H1 (cell line): ENCODE results near the gene KDM1A. TPM values are rescaled to one million over a fixed set of nuclear protein-coding genes. Genes with fewer than 3 reads are reported as not detected.

Experiments used
- CHD7 ChIP-seq: fragments of 300-600 bp; sonication (generic); IDR thresholded peaks from 2 replicates; pipeline ENCODE4 v1.7.1; 2012; ENCODE audit warnings: low read length, moderate library complexity, mild to moderate bottlenecking, inconsistent platforms; ENCODE audit not compliant: insufficient replicate concordance
- polyA plus RNA-seq, 7 experiments: library from polyadenylated mRNA; depleted of rRNA in 3 of 7; stranded (reverse) in 5 of 7; unstranded in 2 of 7; fragments of >200 nt in 5 of 7; fragments of 200-250 nt in 2 of 7; gene quantifications; 1 replicate in 5 of 7; 2 replicates in 1 of 7; 4 replicates in 1 of 7; pipeline versions ENCODE4 v1.2.1 to v1.2.3, GENCODE V29; 2011 to 2013; ENCODE audit warnings: missing spikeins in 2 of 7, mixed read lengths in 2 of 7
- total RNA-seq: library from RNA; stranded (reverse); fragmentation: NEBNext Ultra II Directional; extraction: Animal tissue kit (Norgen Biotek cat#: 25700); gene quantifications from 2 replicates; pipeline ENCODE4 v1.2.1, GENCODE V29; 2021

Gene KDM1A
- total and polyA plus RNA-seq, 2 of the 8 experiments (the other 6 are each of a cell fraction or from before 2014, with no cell fraction given): 216 to 275 TPM

- TF ChIP-seq CHD7: no peak
- TF ChIP-seq, all 59 proteins: peak for 0
Measured at GRCh38 chr1:23122023-23122748, 102.9 kb downstream of the KDM1A start (continued).
